IPS-20b (cell line): ENCODE results near the gene CALM1.

Source experiments
- H3K27ac ChIP-seq: one replicate; pipeline ENCODE4 v1.5.1; 2013; ENCODE audit warnings: low read length
- H3K27me3 ChIP-seq: 2 replicates; pipeline ENCODE4 v1.6.1; 2013; ENCODE audit warnings: mild to moderate bottlenecking, low read length, inconsistent platforms; ENCODE audit not compliant: insufficient read depth
- H3K36me3 ChIP-seq: 2 replicates; pipeline ENCODE4 v1.6.1; 2013; ENCODE audit warnings: low read depth, mild to moderate bottlenecking, inconsistent platforms, low read length, moderate library complexity; ENCODE audit not compliant: insufficient read depth
- H3K4me1 ChIP-seq: 2 replicates; pipeline ENCODE4 v1.6.1; 2013; ENCODE audit warnings: mild to moderate bottlenecking, control low read depth, inconsistent platforms, low read length, moderate library complexity; ENCODE audit not compliant: insufficient read depth
- H3K4me3 ChIP-seq: 2 replicates; pipeline ENCODE4 v1.5.1; 2013; ENCODE audit warnings: mild to moderate bottlenecking, low read length, inconsistent platforms
- H3K9ac ChIP-seq: 2 replicates; pipeline ENCODE4 v1.6.1; 2013; ENCODE audit warnings: low read depth, mild to moderate bottlenecking, inconsistent platforms, low read length, moderate library complexity
- H3K9me3 ChIP-seq: 2 replicates; pipeline ENCODE4 v1.6.1; 2013; ENCODE audit warnings: mild to moderate bottlenecking, low read depth, low read length, inconsistent platforms; ENCODE audit not compliant: insufficient read depth

The CALM1 gene

GRCh38 chr14:90373887-90374286, 22.9 kb upstream of the CALM1 start:
- Histone ChIP-seq H3K27ac (no peak overlapping the region), H3K9ac (no peak overlapping the region), H3K4me3 (no peak overlapping the region), H3K4me1 (no peaks in the 10 kb centered on the region), H3K36me3 (no peaks in the 10 kb centered on the region), H3K9me3 (no peaks in the 10 kb centered on the region), H3K27me3 (no peaks in the 10 kb centered on the region)

GRCh38 chr14:90374813-90375212, 22.0 kb upstream of the CALM1 start:
- Histone ChIP-seq H3K27me3 (no peaks in the 10 kb centered on the region), H3K4me1 (no peaks in the 10 kb centered on the region), H3K9ac (no peak overlapping the region), H3K9me3 (no peaks in the 10 kb centered on the region), H3K36me3 (no peaks in the 10 kb centered on the region), H3K27ac (no peak overlapping the region), H3K4me3 (no peak overlapping the region)

GRCh38 chr14:90375934-90376333, 20.9 kb upstream of the CALM1 start:
- H3K9ac ChIP-seq, result no peak overlapping the region
- no peak overlapping the region for H3K27ac ChIP-seq
- H3K36me3 ChIP-seq, result no peaks in the 10 kb centered on the region
- H3K4me3 ChIP-seq, result no peak overlapping the region
- H3K9me3 ChIP-seq, result no peaks in the 10 kb centered on the region
- H3K4me1 ChIP-seq, result no peaks in the 10 kb centered on the region
- no peaks in the 10 kb centered on the region for H3K27me3 ChIP-seq

GRCh38 chr14:90378249-90378648, 18.6 kb upstream of the CALM1 start:
- Histone ChIP-seq H3K27ac (no peak overlapping the region), H3K4me1 (peaks cover 6% of the 10 kb centered on the region; the same call in 1 of the 2 replicates), H3K9me3 (no peaks in the 10 kb centered on the region), H3K27me3 (no peaks in the 10 kb centered on the region), H3K9ac (no peak overlapping the region), H3K36me3 (no peaks in the 10 kb centered on the region), H3K4me3 (no peak overlapping the region)

- Histone ChIP-seq H3K4me1 (peaks cover 8% of the 10 kb centered on the region; the same call in 1 of the 2 replicates), H3K4me3 (no peak overlapping the region), H3K27ac (no peak overlapping the region), H3K9ac (no peak overlapping the region), H3K27me3 (peaks cover 2% of the 10 kb centered on the region), H3K36me3 (no peaks in the 10 kb centered on the region), H3K9me3 (no peaks in the 10 kb centered on the region)
These were observed 17.7 kb upstream of the CALM1 start for GRCh38 chr14:90379106-90379505.

GRCh38 chr14:90381011-90381786, 15.6 kb upstream of the CALM1 start:
- peaks cover 18% of the 10 kb centered on the region for H3K27me3 ChIP-seq
- no peaks in the 10 kb centered on the region for H3K36me3 ChIP-seq
- peak overlapping the region; percentile 77 for H3K4me3 ChIP-seq
- H3K9ac ChIP-seq, result peak overlapping the region; percentile 86; the same call in 1 of the 2 replicates
- H3K27ac ChIP-seq, result no peak overlapping the region
- H3K9me3 ChIP-seq, result no peaks in the 10 kb centered on the region
- peaks cover 12% of the 10 kb centered on the region; the same call in 1 of the 2 replicates for H3K4me1 ChIP-seq

GRCh38 chr14:90381999-90382451, 14.8 kb upstream of the CALM1 start:
- H3K27me3 ChIP-seq, result peaks cover 18% of the 10 kb centered on the region
- H3K9ac ChIP-seq, result peak overlapping the region; percentile 86; the same call in 1 of the 2 replicates
- H3K9me3 ChIP-seq, result no peaks in the 10 kb centered on the region
- H3K4me1 ChIP-seq, result peaks cover 12% of the 10 kb centered on the region; the same call in 1 of the 2 replicates
- peak overlapping the region; percentile 77 for H3K4me3 ChIP-seq
- no peaks in the 10 kb centered on the region for H3K36me3 ChIP-seq
- peak overlapping the region; percentile 44 for H3K27ac ChIP-seq

GRCh38 chr14:90382491-90383125, 14.2 kb upstream of the CALM1 start:
- Histone ChIP-seq H3K9me3 (no peaks in the 10 kb centered on the region), H3K36me3 (no peaks in the 10 kb centered on the region), H3K9ac (peak overlapping the region; percentile 86), H3K27me3 (peaks cover 18% of the 10 kb centered on the region), H3K4me3 (peak overlapping the region; percentile 77), H3K27ac (peak overlapping the region; percentile 44), H3K4me1 (peaks cover 12% of the 10 kb centered on the region; the same call in 1 of the 2 replicates)

- Histone ChIP-seq H3K27me3 (peaks cover 18% of the 10 kb centered on the region), H3K36me3 (no peaks in the 10 kb centered on the region), H3K4me3 (peak overlapping the region; percentile 77), H3K4me1 (peaks cover 13% of the 10 kb centered on the region; the same call in 1 of the 2 replicates), H3K9ac (peak overlapping the region; percentile 91), H3K9me3 (no peaks in the 10 kb centered on the region), H3K27ac (peak overlapping the region; percentile 86)
These were observed 13.6 kb upstream of the CALM1 start for GRCh38 chr14:90383126-90383730.

- Histone ChIP-seq H3K27me3 (peaks cover 18% of the 10 kb centered on the region), H3K4me1 (peaks cover 17% of the 10 kb centered on the region; the same call in 1 of the 2 replicates), H3K27ac (peak overlapping the region; percentile 86), H3K9me3 (no peaks in the 10 kb centered on the region), H3K36me3 (no peaks in the 10 kb centered on the region), H3K9ac (peak overlapping the region; percentile 91), H3K4me3 (peak overlapping the region; percentile 74)
These were observed 12.9 kb upstream of the CALM1 start for GRCh38 chr14:90383731-90384542.

- Histone ChIP-seq H3K36me3 (no peaks in the 10 kb centered on the region), H3K27ac (no peak overlapping the region), H3K4me1 (peaks cover 17% of the 10 kb centered on the region; the same call in 1 of the 2 replicates), H3K9ac (peak overlapping the region; percentile 91; the same call in 1 of the 2 replicates), H3K27me3 (peaks cover 18% of the 10 kb centered on the region), H3K4me3 (peak overlapping the region; percentile 74), H3K9me3 (no peaks in the 10 kb centered on the region)
These were observed 12.3 kb upstream of the CALM1 start for GRCh38 chr14:90384543-90384911.
